Thymus (tissue), 11 donors: ENCODE measurements around the gene SLC27A4. TPM values are rescaled to one million over a fixed set of nuclear protein-coding genes. Genes with fewer than 3 reads are reported as not detected.

Experiments
- DNase-seq, 9 donors: peaks; one replicate each; pipeline ENCODE4 v3.0.0-alpha.2; 2013; ENCODE audit warnings: low spot score in 9 of 9, low read depth in 6 of 9, missing footprints in 1 of 9
- H3K27ac ChIP-seq, 2 donors: one replicate each; pipeline ENCODE4 v1.5.1; 2013; ENCODE audit warnings: control low read depth in 1 of 2, low read depth in 1 of 2, low read length in 1 of 2, mild to moderate bottlenecking in 1 of 2, moderate library complexity in 1 of 2
- H3K27me3 ChIP-seq, 2 donors: one replicate each; pipeline ENCODE4 v1.5.1; 2013; ENCODE audit warnings: low read length in 1 of 2; ENCODE audit not compliant: control insufficient read depth in 2 of 2, insufficient read depth in 1 of 2
- H3K36me3 ChIP-seq, 2 donors: one replicate each; pipeline ENCODE4 v1.5.1; 2013; ENCODE audit warnings: low read length in 1 of 2, mild to moderate bottlenecking in 1 of 2, moderate library complexity in 1 of 2; ENCODE audit not compliant: control insufficient read depth in 2 of 2, insufficient read depth in 2 of 2
- H3K4me1 ChIP-seq, 2 donors: one replicate each; pipeline ENCODE4 v1.5.1; 2013; ENCODE audit warnings: low read length in 2 of 2; ENCODE audit not compliant: control insufficient read depth in 2 of 2, insufficient read depth in 2 of 2
- H3K4me3 ChIP-seq, 2 donors: one replicate each; pipeline ENCODE4 v1.5.1; 2013; ENCODE audit warnings: low read length in 2 of 2, control low read depth in 1 of 2, mild to moderate bottlenecking in 1 of 2
- H3K9me3 ChIP-seq, 2 donors: one replicate each; pipeline ENCODE4 v1.5.1; 2013; ENCODE audit warnings: low read length in 1 of 2, mild to moderate bottlenecking in 1 of 2; ENCODE audit not compliant: control insufficient read depth in 2 of 2, insufficient read depth in 1 of 2
- WGBS: extraction: QIAGEN DNeasy Blood & Tissue Kit; methylation state at CpG from one replicate; pipeline ENCODE4 v1.1.7; 2013; 5-methylcytosine and 5-hydroxymethylcytosine counted together
- polyA plus RNA-seq: library from polyadenylated mRNA; stranded (reverse); fragments of 200-250 nt; gene quantifications from one replicate; pipeline ENCODE4 v1.2.3, GENCODE V29; 2013
- total RNA-seq: library from RNA; stranded (reverse); fragments of 120-200 nt; gene quantifications from one replicate; pipeline ENCODE4 v1.2.4, GENCODE V29; 2013
- donor health status: healthy.

Gene SLC27A4
- total and polyA plus RNA-seq, 2 donors: 6.7 to 20.7 TPM

DNA sequence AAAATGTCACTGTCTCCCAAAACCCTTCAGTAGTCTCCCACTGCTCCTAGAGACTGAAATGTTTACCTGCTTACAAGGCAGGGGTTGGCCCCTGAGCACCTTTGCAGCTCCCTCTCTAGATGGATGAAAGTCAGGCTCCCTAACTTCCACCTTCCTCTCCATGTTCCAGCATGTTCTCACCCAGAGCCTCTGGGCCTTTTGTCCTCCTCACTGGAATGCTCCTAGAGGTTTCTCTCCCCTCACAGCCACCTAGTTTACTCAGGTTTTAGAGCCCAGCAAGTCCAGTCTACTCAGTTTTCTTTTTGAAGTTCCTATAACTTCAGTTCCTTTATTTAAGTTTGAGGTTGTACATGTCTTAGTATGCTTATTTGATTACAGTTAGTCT, 30.0 kb downstream of the SLC27A4 start:
- peaks cover 14 to 24% of the 10 kb centered on the region in 2 donors for H3K4me1 ChIP-seq
- peaks cover 0 to 6% of the 10 kb centered on the region in 2 donors for H3K9me3 ChIP-seq
- peaks cover 8 to 14% of the 10 kb centered on the region in 2 donors for H3K36me3 ChIP-seq
- H3K27ac ChIP-seq: peak overlapping the region; percentile 90 to 92
- H3K27me3 ChIP-seq: no peaks in the 10 kb centered on the region
- peak overlapping the region; percentile 64 to 95 for H3K4me3 ChIP-seq
- DNase-seq: no peak

DNA sequence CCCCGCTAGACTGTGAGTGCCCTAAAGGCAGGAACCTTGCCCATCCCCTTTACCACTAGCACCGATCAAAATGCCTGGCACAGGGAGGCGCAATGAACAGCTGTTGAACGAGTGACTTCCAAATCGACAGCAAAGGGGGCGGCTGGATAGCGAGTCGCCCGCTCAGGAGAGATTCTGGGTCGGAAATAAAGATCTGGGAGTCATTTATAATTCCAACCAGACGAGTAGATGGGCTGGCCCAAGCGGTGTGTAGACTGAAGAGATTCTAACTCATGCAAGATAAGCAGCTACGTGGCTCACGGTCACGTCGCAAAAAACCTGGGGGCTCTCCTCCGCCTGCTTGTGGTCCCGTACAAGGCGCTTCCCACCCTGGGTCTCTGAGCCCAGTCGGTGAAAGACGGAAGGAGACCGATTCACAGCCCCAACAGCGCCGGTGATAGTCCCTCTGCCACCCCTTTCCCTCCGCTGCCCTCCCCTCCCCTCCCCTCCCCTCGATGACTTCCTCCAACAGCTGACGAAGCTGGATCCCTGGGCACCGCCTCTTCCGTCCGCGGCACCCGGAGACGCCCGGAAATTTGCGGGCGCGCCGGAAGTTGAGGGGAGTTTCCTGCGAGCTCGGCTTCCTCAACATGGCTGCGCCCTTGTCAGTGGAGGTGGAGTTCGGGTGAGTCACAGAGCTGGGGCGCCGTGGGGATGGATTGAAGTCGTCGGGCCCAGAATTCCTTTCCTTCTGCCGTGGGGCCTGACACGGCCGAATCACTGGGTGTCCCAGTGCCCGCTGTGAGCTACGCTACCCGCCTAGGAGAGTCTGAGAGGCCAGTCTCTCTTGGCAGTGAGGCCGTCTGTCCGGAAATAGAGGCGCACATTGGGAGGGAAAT, 30.7 kb downstream of the SLC27A4 start, which contains the start of gene URM1:
Gene URM1 (plus strand): TSS at position 623 of the 878 bp plus-strand sequence. CDS start 7 bp downstream, at position 630.
- Histone ChIP-seq H3K27me3 (no peaks in the 10 kb centered on the region), H3K9me3 (peaks cover 0 to 6% of the 10 kb centered on the region in 2 donors), H3K27ac (peak within 1 kb of the TSS; percentile 90 to 92), H3K36me3 (peaks cover 12 to 14% of the 10 kb centered on the region in 2 donors), H3K4me3 (peak within 1 kb of the TSS; percentile 64 to 95), H3K4me1 (peaks cover 10 to 20% of the 10 kb centered on the region in 2 donors)
- DNase-seq: peak; percentile 92 to 98 (median 97)
- under 1% methylated on average over 55 of the region's 55 CpGs for WGBS

DNA sequence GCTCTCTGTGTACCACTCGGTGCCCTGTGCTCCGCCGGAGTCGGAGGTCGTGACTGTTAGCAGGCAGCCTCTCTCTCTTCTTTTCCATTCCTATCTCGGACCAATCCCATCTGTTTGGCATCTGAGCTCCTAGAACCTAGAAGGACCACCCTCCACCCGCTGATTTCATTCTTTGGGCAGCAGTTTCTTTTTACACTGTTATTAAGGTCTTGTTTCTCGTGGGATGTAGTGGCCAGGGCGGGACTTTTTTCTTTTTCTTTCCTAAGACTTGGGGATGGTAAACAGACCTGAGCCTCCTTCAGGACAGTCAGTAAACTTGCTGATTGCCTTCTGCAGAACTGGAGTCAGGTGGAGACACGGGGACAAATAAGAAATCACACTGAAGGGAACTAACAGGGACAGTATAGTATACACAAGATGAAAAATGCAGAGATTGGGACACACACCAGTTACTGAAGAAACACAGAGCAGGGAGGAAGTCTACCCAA, 31.3 kb downstream of the SLC27A4 start:
- H3K4me3 ChIP-seq: peak overlapping the region; percentile 64 to 95
- H3K27ac ChIP-seq: peak overlapping the region; percentile 72 to 82
- under 1% methylated on average over 10 of the region's 10 CpGs for WGBS
- H3K27me3 ChIP-seq: no peaks in the 10 kb centered on the region
- peaks cover 12 to 14% of the 10 kb centered on the region in 2 donors for H3K36me3 ChIP-seq
- H3K4me1 ChIP-seq: peaks cover 10 to 20% of the 10 kb centered on the region in 2 donors
- DNase-seq: no peak
- H3K9me3 ChIP-seq: peaks cover 0 to 6% of the 10 kb centered on the region in 2 donors

DNA sequence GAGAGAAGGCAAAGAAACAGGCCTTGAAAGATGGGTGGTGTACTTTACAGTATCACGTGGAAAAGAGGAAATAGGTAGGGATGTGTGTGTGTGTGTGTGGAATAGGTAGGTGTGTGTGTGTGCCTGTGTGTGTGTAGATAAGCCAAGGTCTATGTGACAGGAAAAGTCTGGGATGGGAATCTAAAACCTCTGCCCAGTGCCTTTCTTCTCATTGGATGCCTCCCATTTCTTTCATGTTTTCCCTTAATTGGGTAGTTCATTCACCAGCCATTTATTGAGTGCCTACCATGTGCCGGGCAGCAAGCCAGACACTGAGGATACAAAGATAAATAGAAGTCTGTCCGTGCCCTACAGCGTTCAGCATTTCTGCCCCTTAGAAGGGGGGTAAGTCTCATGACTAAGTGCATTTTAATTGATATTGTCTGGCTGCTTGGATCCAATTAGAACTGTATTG, 31.9 kb downstream of the SLC27A4 start:
- Histone ChIP-seq H3K4me3 (peak overlapping the region; percentile 64 to 95), H3K4me1 (peaks cover 10 to 20% of the 10 kb centered on the region in 2 donors), H3K9me3 (peaks cover 0 to 6% of the 10 kb centered on the region in 2 donors), H3K36me3 (peaks cover 12 to 14% of the 10 kb centered on the region in 2 donors), H3K27ac (no peak overlapping the region), H3K27me3 (no peaks in the 10 kb centered on the region)
- no peak for DNase-seq
- 31% methylated on average over 4 of the region's 4 CpGs for WGBS

DNA sequence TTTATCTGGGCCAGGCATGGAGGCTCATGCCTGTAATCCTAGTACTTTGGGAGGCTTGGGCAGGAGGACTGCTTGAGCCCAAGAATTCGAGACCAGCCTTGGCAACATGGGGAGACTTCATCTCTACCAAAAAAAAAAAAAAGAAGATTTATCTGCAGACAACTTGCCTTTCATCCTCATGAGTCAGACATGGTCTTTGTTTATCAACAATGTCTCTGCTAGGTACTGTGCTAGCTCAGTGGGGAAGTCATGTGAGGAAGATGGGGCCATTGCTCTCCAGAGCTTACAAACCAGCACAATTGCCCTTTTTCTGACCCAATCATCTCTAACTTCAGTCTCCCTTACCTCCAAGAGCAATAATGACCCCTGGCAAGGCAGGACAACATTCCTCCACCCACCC, 32.5 kb downstream of the SLC27A4 start:
- peaks cover 15 to 16% of the 10 kb centered on the region in 2 donors for H3K36me3 ChIP-seq
- no peak overlapping the region for H3K4me3 ChIP-seq
- WGBS: 98% methylated on average over 1 of the region's 1 CpG
- no peak overlapping the region for H3K27ac ChIP-seq
- peaks cover 0 to 6% of the 10 kb centered on the region in 2 donors for H3K9me3 ChIP-seq
- no peak for DNase-seq
- H3K27me3 ChIP-seq: no peaks in the 10 kb centered on the region
- peaks cover 10 to 20% of the 10 kb centered on the region in 2 donors for H3K4me1 ChIP-seq

DNA sequence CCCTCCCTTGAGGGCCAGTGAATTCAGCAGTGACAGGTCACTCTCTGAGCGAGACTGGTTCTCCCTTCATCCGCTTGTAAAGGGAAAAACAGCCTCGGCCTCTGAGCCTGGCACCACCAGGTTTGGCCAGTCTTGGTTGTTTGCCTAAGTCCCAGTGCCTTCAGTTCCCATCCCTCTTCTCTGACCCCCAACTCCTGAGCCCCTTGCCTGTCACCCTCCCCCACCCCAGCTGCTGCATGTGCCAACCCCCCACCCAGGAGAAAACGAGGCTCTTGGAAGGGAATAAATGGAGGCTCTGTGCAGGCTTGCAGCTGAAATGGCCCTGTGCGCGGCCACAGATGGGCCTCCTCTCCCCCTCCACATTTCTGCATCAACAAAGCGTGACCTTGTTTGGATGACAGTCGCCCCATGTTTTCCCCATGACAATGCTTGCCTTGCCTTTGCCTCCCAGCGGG, 33.9 kb downstream of the SLC27A4 start:
- H3K9me3 ChIP-seq: peaks cover 0 to 6% of the 10 kb centered on the region in 2 donors
- no peak for DNase-seq
- H3K27me3 ChIP-seq: no peaks in the 10 kb centered on the region
- no peak overlapping the region for H3K4me3 ChIP-seq
- H3K27ac ChIP-seq: no peak overlapping the region
- 98% methylated on average over 9 of the region's 9 CpGs for WGBS
- peaks cover 20 to 27% of the 10 kb centered on the region in 2 donors for H3K36me3 ChIP-seq
- H3K4me1 ChIP-seq: peaks cover 10 to 20% of the 10 kb centered on the region in 2 donors

DNA sequence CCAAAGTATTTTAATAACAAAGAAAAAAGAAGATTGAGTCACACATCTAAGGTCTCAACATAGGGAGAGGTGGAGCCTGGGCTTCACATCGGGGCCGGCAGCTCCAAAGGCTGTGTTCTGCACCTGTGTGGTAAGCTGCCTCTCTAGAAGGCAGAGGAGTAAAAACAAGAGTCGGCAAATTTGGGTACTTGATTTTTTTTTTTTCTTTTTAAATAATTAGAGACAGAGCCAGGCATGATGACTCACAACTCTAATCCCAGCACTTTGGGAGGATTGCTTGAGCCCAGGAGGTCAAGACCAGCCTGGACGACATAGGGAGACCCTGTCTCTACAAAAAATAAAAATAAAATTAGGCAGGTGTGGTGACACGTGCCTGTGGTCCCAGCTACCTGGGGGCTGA, 35.5 kb downstream of the SLC27A4 start:
- Histone ChIP-seq H3K4me3 (no peak overlapping the region), H3K9me3 (peaks cover 0 to 3% of the 10 kb centered on the region in 2 donors), H3K27me3 (no peaks in the 10 kb centered on the region), H3K36me3 (peaks cover 25 to 35% of the 10 kb centered on the region in 2 donors), H3K27ac (no peak overlapping the region), H3K4me1 (peaks cover 8 to 13% of the 10 kb centered on the region in 2 donors)
- DNase-seq: no peak
- 96% methylated on average over 5 of the region's 5 CpGs for WGBS

DNA sequence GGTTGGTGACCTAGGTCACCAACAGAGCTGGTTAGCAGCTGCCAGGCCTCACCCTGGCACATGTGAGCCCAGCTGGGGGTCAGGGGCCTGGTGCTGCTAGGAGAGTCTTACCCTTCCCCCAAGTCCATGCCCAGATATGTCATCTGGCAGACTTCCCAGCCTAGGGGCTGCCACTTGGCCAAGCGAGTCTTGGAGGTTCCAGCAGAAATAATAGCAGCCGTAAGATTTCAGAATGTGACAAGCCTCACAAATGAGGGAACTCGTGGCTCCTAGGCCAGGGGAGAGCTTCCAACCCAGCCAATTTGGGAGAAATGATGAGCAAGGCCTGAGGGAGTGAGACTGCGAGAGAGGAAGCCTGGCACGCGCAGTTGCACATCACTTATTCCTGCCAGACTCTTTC, 41.9 kb downstream of the SLC27A4 start:
- 97% methylated on average over 6 of the region's 6 CpGs for WGBS
- no peak for DNase-seq

More for the DNA sequence above, 41.9 kb downstream of the SLC27A4 start:
- H3K4me1 ChIP-seq: no peaks in the 10 kb centered on the region
- no peaks in the 10 kb centered on the region for H3K9me3 ChIP-seq
- H3K36me3 ChIP-seq: peaks cover 40 to 78% of the 10 kb centered on the region in 2 donors
- no peaks in the 10 kb centered on the region for H3K27me3 ChIP-seq
- no peak overlapping the region for H3K27ac ChIP-seq
- no peak overlapping the region for H3K4me3 ChIP-seq
